HCT116 (cell line): ENCODE results near the gene TIMM17A. TPM values are rescaled to one million over a fixed set of nuclear protein-coding genes. Genes with fewer than 3 reads are reported as not detected.

Source experiments
- ATAC-seq: fragments of 200-7000 bp; cut with Tn5 transposase; 2 replicates; pipeline ENCODE4 v1.9.1; 2020; ENCODE audit warnings: mild to moderate bottlenecking, moderate library complexity
- BruUV-seq: library from RNA; stranded (reverse); fragments of 400-500 nt; replicated peaks from 2 replicates; lab custom pipeline; 2021; lab: Mats Ljungman, UMichigan
- CTCF ChIA-PET: fragments of 300-600 bp; sonication (Branson Sonifier 250); formaldehyde crosslinking; loops from one replicate; lab custom pipeline; 2021; ENCODE audit warnings: antibody characterized with exemption; lab: Charles Lee
- POLR2A ChIA-PET: fragments of 300-600, 350-600 bp; sonication (Branson Sonifier 250); formaldehyde crosslinking; loops from one replicate; lab custom pipeline; 2021; ENCODE audit warnings: antibody characterized with exemption; lab: Charles Lee
- RAD21 ChIA-PET, 2 experiments: fragments of 300-600 bp; sonication (Branson Sonifier 250); formaldehyde crosslinking; loops; one replicate each; lab custom pipeline; 2023; ENCODE audit warnings: low total read pairs in 2 of 2; ENCODE audit not compliant: uncharacterized antibody in 2 of 2, unreplicated experiment in 2 of 2, low non-redundant PET in 1 of 2; lab: Charles Lee
- DNase-seq: peaks from one replicate; pipeline ENCODE4 v3.0.0-alpha.2; 2010; ENCODE audit warnings: low read depth, low spot score
- H2AFZ ChIP-seq: fragments of 200-600 bp; shearing (Covaris generic), sonication (generic); 2 replicates; pipeline ENCODE4 v1.6.1; 2017; ENCODE audit warnings: low read depth, mixed run types, mixed read lengths, antibody characterized with exemption, low read length; ENCODE audit not compliant: poor library complexity, severe bottlenecking
- H3K27ac ChIP-seq: 2 replicates; pipeline ENCODE4 v1.5.1; 2012; ENCODE audit warnings: low read depth, low read length
- H3K27me3 ChIP-seq: fragments of 200-600 bp; sonication (generic); 2 replicates; pipeline ENCODE4 v1.6.1; 2016; ENCODE audit warnings: mixed run types, low read length, mixed read lengths; ENCODE audit not compliant: insufficient read depth
- H3K36me3 ChIP-seq, 2 experiments: fragments of 200-500 bp in 1 of 2; fragments of 200-600 bp in 1 of 2; sonication (Bioruptor generic) in 1 of 2; sonication (generic) in 1 of 2; 2 replicates each; pipeline versions ENCODE4 v1.5.1 to v1.6.1; 2014 to 2016; ENCODE audit warnings: low read length in 2 of 2, inconsistent platforms in 1 of 2, mixed read lengths in 1 of 2, mixed run types in 1 of 2; ENCODE audit not compliant: insufficient read depth in 2 of 2, control insufficient read depth in 1 of 2
- H3K4me1 ChIP-seq, 2 experiments: fragments of 200-600 bp in 1 of 2; sonication (generic) in 1 of 2; 2 replicates each; pipeline versions ENCODE4 v1.5.1 to v1.6.1; 2012 to 2017; ENCODE audit warnings: low read length in 2 of 2, inconsistent platforms in 1 of 2, mild to moderate bottlenecking in 1 of 2, mixed read lengths in 1 of 2, mixed run types in 1 of 2, moderate library complexity in 1 of 2; ENCODE audit not compliant: insufficient read depth in 2 of 2, control insufficient read depth in 1 of 2
- H3K4me2 ChIP-seq: fragments of 200-600 bp; sonication (generic); 2 replicates; pipeline ENCODE4 v1.6.1; 2017; ENCODE audit warnings: mixed run types, low read length, mixed read lengths
- H3K4me3 ChIP-seq, 2 experiments: fragments of 200-600 bp in 1 of 2; sonication (generic) in 1 of 2; replicated peaks in 1 of 2; 2 replicates each; pipeline ENCODE4 v1.5.1; 2011 to 2016; ENCODE audit warnings: low read length in 2 of 2, control low read depth in 1 of 2, low read depth in 1 of 2, mild to moderate bottlenecking in 1 of 2, mixed read lengths in 1 of 2, mixed run types in 1 of 2
- H3K79me2 ChIP-seq: fragments of 200-600 bp; sonication (generic); 2 replicates; pipeline ENCODE4 v1.6.1; 2017; ENCODE audit warnings: mild to moderate bottlenecking, mixed run types, low read length, moderate library complexity, mixed read lengths; ENCODE audit not compliant: insufficient read depth
- H3K9ac ChIP-seq: fragments of 200-600 bp; sonication (generic); 2 replicates; pipeline ENCODE4 v1.6.1; 2016; ENCODE audit warnings: low read length, mixed read lengths
- H3K9me2 ChIP-seq: fragments of 200-600 bp; sonication (generic), shearing (Covaris generic); 2 replicates; pipeline ENCODE4 v1.6.1; 2017; ENCODE audit warnings: mixed run types, mild to moderate bottlenecking, moderate library complexity; ENCODE audit not compliant: insufficient read depth
- H3K9me3 ChIP-seq, 2 experiments: fragments of 200-500 bp in 1 of 2; fragments of 200-600 bp in 1 of 2; sonication (Bioruptor generic) in 1 of 2; sonication (generic) in 1 of 2; 2 replicates each; pipeline ENCODE4 v1.6.1; 2014 to 2017; ENCODE audit warnings: low read length in 2 of 2, mixed read lengths in 2 of 2, inconsistent platforms in 1 of 2, low read depth in 1 of 2, mild to moderate bottlenecking in 1 of 2, mixed run types in 1 of 2, moderate library complexity in 1 of 2; ENCODE audit not compliant: control insufficient read depth in 1 of 2, insufficient read depth in 1 of 2
- H4K20me1 ChIP-seq: fragments of 200-600 bp; sonication (generic), shearing (Covaris generic); 2 replicates; pipeline ENCODE4 v1.6.1; 2017; ENCODE audit warnings: mixed run types, mild to moderate bottlenecking, moderate library complexity; ENCODE audit not compliant: insufficient read depth
- CBX3 ChIP-seq: IDR thresholded peaks from 2 replicates; pipeline ENCODE4 v1.6.1; 2012; ENCODE audit warnings: low read depth
- CEBPB ChIP-seq: IDR thresholded peaks from 2 replicates; pipeline ENCODE4 v1.6.1; 2012; ENCODE audit warnings: low read depth
- ELF1 ChIP-seq: IDR thresholded peaks from 2 replicates; pipeline ENCODE4 v1.6.1; 2012; ENCODE audit warnings: low read depth, borderline replicate concordance
- EZH2 ChIP-seq: fragments of 200-600 bp; sonication (generic); IDR thresholded peaks from 2 replicates; pipeline ENCODE4 v1.6.1; 2017; ENCODE audit warnings: antibody characterized with exemption, mixed run types
- EZH2phosphoT487 ChIP-seq: fragments of 200-600 bp; IDR thresholded peaks from 2 replicates; pipeline ENCODE4 v1.6.1; 2018; ENCODE audit warnings: antibody characterized with exemption, borderline replicate concordance
- JUND ChIP-seq: IDR thresholded peaks from 2 replicates; pipeline ENCODE4 v1.6.1; 2012
- RAD21 ChIP-seq: IDR thresholded peaks from 2 replicates; pipeline ENCODE4 v1.6.1; 2012; ENCODE audit warnings: low read depth, mild to moderate bottlenecking
- REST ChIP-seq: IDR thresholded peaks from 2 replicates; pipeline ENCODE4 v1.6.1; 2012; ENCODE audit warnings: low read depth
- SIN3A ChIP-seq: IDR thresholded peaks from 2 replicates; pipeline ENCODE4 v1.6.1; 2012; ENCODE audit warnings: low read depth
- TCF7L2 ChIP-seq: IDR thresholded peaks from 2 replicates; pipeline ENCODE4 v1.7.0; 2011; ENCODE audit warnings: borderline replicate concordance, inconsistent platforms; ENCODE audit not compliant: insufficient read depth, insufficient read length; ENCODE audit errors: extremely low read depth
- YY1 ChIP-seq: IDR thresholded peaks from 2 replicates; pipeline ENCODE4 v1.6.1; 2011; ENCODE audit warnings: low read length, low read depth, moderate library complexity, mild to moderate bottlenecking; ENCODE audit not compliant: insufficient replicate concordance; ENCODE audit errors: extremely low read depth
- ZBTB33 ChIP-seq: IDR thresholded peaks from 2 replicates; pipeline ENCODE4 v1.6.1; 2011; ENCODE audit warnings: mild to moderate bottlenecking, low read length, moderate library complexity; ENCODE audit not compliant: insufficient replicate concordance; ENCODE audit errors: extremely low read depth
- ZNF274 ChIP-seq: fragments of 200-500 bp; sonication (Bioruptor generic); IDR thresholded peaks from 2 replicates; pipeline ENCODE4 v1.6.1; 2014; ENCODE audit warnings: mild to moderate bottlenecking, low read depth, low read length, inconsistent platforms
- intact Hi-C: fragments of 100-400 bp; cut with micrococcal nuclease; formaldehyde crosslinking; loops from 2 replicates; pipeline ENCODE4 v1.10.0; 2022
- total RNA-seq: library from RNA; stranded (reverse); gene quantifications from one replicate; pipeline ENCODE4 v1.2.1, GENCODE V29; 2021; ENCODE audit not compliant: unreplicated experiment

The TIMM17A gene
- total RNA-seq, 1 experiment from 2014 or later, result 100 TPM

- no peak overlapping the region for H2AFZ ChIP-seq
- DNase-seq, result no peak
- H3K4me1 ChIP-seq, result peaks cover 4 to 6% of the 10 kb centered on the region in 2 experiments; a peak in 3 of 4 replicates
- no peak overlapping the region for H3K4me2 ChIP-seq
- no peak overlapping the region for H3K27ac ChIP-seq
- intact Hi-C loops, result no loop called here
- H3K4me3 ChIP-seq, result no peak overlapping the region
- no peak overlapping the region for H3K9ac ChIP-seq
- no peak for ATAC-seq
- CTCF ChIA-PET, result interaction anchor here (0.6 to 1.0 kb wide), 2 partner anchors 54 to 971 kb away, joined by 3 read pairs; no protein-coding TSS in a partner anchor
- BruUV-seq, result no TSS peak
- RAD21 ChIA-PET, result no interaction called here
- no peaks in the 10 kb centered on the region for H3K36me3 ChIP-seq
- peaks cover 11% of the 10 kb centered on the region for H3K27me3 ChIP-seq
- no peaks in the 10 kb centered on the region for H3K9me3 ChIP-seq
- POLR2A ChIA-PET, result no interaction called here
- no peaks in the 10 kb centered on the region for H4K20me1 ChIP-seq
- TF ChIP-seq SIN3A (no peak), JUND (no peak), RAD21 (no peak), EZH2phosphoT487 (no peak), ELF1 (no peak), EZH2 (no peak), ZNF274 (no peak), YY1 (no peak), CBX3 (no peak), TCF7L2 (no peak), REST (no peak), CEBPB (no peak), ZBTB33 (no peak)
- no peaks in the 10 kb centered on the region for H3K9me2 ChIP-seq
- H3K79me2 ChIP-seq, result no peaks in the 10 kb centered on the region
Measured at GRCh38 chr1:201949491-201949890, 5.8 kb upstream of the TIMM17A start.
